ENCODE measurements around the gene ANKLE1.
"Not testable (repeated sequence)": the region's sequence is repeated elsewhere in the genome, so short reads cannot be mapped to it uniquely, and the experiment has no call there.

Gene ANKLE1

GRCh38 chr19:17266975-17267788, 14.5 kb upstream of the ANKLE1 start, which contains the start of gene BABAM1:
Gene BABAM1 (plus strand): TSS chr19:17267443. CDS start chr19:17268807, 1,364 bp downstream.
- no peaks in the 10 kb centered on the region for H3K27me3 ChIP-seq (ENCODE audit: control insufficient read depth, insufficient read depth, low read length)
- peak within 1 kb of the TSS; percentile 61 for H3K27ac ChIP-seq (ENCODE audit: low read depth, low read length)
- peak within 1 kb of the TSS; percentile 91 for H3K4me3 ChIP-seq (ENCODE audit: low read depth, low read length)
- peaks cover 27% of the 10 kb centered on the region for H3K36me3 ChIP-seq (ENCODE audit: control insufficient read depth, insufficient read depth, low read length)
- H3K9me3 ChIP-seq (ENCODE audit: control insufficient read depth, insufficient read depth, low read depth, low read length) = no peaks in the 10 kb centered on the region
- H3K9ac ChIP-seq (ENCODE audit: low read length) = peak within 1 kb of the TSS; percentile 95
- peaks cover 10% of the 10 kb centered on the region for H3K4me1 ChIP-seq (ENCODE audit: control insufficient read depth, insufficient read depth, low read length)

GRCh38 chr19:17268754-17269153, 12.9 kb upstream of the ANKLE1 start:
- Histone ChIP-seq H3K27me3 (ENCODE audit: control insufficient read depth, insufficient read depth, low read length) (no peaks in the 10 kb centered on the region), H3K9ac (ENCODE audit: low read length) (no peak overlapping the region), H3K27ac (ENCODE audit: low read depth, low read length) (no peak overlapping the region), H3K36me3 (ENCODE audit: control insufficient read depth, insufficient read depth, low read length) (peaks cover 33% of the 10 kb centered on the region), H3K4me3 (ENCODE audit: low read depth, low read length) (no peak overlapping the region), H3K9me3 (ENCODE audit: control insufficient read depth, insufficient read depth, low read depth, low read length) (no peaks in the 10 kb centered on the region), H3K4me1 (ENCODE audit: control insufficient read depth, insufficient read depth, low read length) (peaks cover 10% of the 10 kb centered on the region)

DNA sequence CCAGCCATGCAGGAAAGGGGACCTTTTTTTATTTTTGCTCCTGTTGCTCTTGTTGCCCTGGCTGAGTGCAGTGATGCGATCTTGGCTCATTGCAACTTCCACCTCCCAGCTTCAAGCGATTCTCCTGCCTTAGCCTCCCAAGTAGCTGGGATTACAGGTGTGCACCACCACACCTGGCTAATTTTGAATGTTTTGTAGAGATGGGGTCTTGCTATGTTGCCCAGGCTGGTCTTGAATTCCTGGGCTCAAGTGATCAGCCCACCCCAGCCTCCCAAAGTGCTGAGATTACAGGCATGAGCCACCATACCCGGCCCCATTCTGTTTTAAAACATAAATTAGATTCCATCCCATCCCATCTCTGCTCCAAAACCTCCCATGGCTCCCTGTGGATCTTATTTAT, 6.8 kb upstream of the ANKLE1 start:
- H3K27me3 ChIP-seq (ENCODE audit: control insufficient read depth, insufficient read depth, low read length); H3K4me3 ChIP-seq (ENCODE audit: low read depth, low read length): not testable (repeated sequence)
- H3K36me3 ChIP-seq (ENCODE audit: control insufficient read depth, insufficient read depth, low read length) = peaks cover 76% of the 10 kb centered on the region

DNA sequence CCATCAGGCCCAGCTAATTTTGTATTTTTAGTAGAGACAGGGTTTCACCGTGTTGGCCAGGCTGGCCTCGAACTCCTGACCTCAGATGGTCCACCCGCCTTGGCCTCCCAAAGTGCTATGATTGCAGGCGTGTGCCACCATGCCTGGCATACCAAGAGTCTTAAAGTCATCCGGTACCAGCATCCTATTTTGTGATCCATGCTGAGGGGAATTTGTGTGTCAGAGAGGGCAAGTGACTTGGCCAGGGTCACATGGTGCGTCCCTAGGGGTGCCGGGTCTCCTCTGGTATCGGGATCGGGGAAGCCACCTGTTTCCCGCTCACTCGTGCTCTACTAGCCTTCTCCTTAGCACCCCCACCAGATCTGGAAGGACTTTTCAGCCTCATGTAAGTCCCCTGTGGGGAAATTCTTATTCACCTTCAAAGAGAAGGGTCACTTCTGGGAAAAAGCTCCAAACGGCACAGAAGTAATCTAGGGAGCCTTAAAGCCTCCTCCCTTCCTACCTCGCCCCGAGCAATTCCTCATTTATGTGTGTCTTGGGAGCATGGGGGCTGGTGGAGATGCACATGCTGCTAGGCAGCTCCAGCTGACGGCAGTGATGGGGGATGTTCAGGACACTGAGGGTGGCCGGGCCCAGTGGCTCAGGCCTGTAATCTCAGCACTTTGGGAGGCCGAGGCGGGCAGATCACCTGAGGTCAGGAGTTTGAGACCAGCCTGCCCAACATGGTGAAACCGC, 6.1 kb upstream of the ANKLE1 start:
- Histone ChIP-seq H3K4me1 (ENCODE audit: control insufficient read depth, insufficient read depth, low read length) (no peaks in the 10 kb centered on the region), H3K9ac (ENCODE audit: low read length) (no peak overlapping the region), H3K4me3 (ENCODE audit: low read depth, low read length) (no peak overlapping the region), H3K9me3 (ENCODE audit: control insufficient read depth, insufficient read depth, low read depth, low read length) (no peaks in the 10 kb centered on the region), H3K36me3 (ENCODE audit: control insufficient read depth, insufficient read depth, low read length) (peaks cover 71% of the 10 kb centered on the region), H3K27ac (ENCODE audit: low read depth, low read length) (no peak overlapping the region), H3K27me3 (ENCODE audit: control insufficient read depth, insufficient read depth, low read length) (no peaks in the 10 kb centered on the region)

More for the DNA sequence above, 6.8 kb upstream of the ANKLE1 start:
- not testable (repeated sequence) for H3K27ac ChIP-seq (ENCODE audit: low read depth, low read length); H3K9me3 ChIP-seq (ENCODE audit: control insufficient read depth, insufficient read depth, low read depth, low read length); H3K4me1 ChIP-seq (ENCODE audit: control insufficient read depth, insufficient read depth, low read length); H3K9ac ChIP-seq (ENCODE audit: low read length)

DNA sequence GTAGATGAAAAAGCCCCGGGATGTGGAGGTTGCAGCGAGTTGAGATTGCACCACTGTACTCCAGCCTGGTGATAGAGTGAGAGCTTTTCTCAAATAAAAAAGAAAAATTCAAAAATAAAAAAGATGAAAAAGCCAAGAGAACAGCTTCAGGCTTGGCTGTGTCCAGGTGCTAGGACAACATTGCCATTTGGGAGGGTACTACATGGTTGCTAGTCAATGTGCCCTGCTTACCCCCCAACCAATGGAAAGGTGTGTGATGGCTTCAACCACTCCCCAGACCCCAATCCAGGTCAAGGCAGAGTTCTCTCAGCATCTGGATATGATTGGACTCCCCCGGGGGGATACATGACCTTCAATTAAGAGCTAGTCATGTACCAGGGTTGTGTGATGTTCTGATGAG, 2.3 kb upstream of the ANKLE1 start:
- Histone ChIP-seq H3K9ac (ENCODE audit: low read length) (no peak overlapping the region), H3K36me3 (ENCODE audit: control insufficient read depth, insufficient read depth, low read length) (peaks cover 51% of the 10 kb centered on the region), H3K4me1 (ENCODE audit: control insufficient read depth, insufficient read depth, low read length) (peaks cover 6% of the 10 kb centered on the region; the same call in 1 of the 2 replicates), H3K4me3 (ENCODE audit: low read depth, low read length) (no peak overlapping the region), H3K27me3 (ENCODE audit: control insufficient read depth, insufficient read depth, low read length) (peaks cover 12% of the 10 kb centered on the region; the same call in 1 of the 2 replicates), H3K27ac (ENCODE audit: low read depth, low read length) (no peak overlapping the region), H3K9me3 (ENCODE audit: control insufficient read depth, insufficient read depth, low read depth, low read length) (no peaks in the 10 kb centered on the region)

DNA sequence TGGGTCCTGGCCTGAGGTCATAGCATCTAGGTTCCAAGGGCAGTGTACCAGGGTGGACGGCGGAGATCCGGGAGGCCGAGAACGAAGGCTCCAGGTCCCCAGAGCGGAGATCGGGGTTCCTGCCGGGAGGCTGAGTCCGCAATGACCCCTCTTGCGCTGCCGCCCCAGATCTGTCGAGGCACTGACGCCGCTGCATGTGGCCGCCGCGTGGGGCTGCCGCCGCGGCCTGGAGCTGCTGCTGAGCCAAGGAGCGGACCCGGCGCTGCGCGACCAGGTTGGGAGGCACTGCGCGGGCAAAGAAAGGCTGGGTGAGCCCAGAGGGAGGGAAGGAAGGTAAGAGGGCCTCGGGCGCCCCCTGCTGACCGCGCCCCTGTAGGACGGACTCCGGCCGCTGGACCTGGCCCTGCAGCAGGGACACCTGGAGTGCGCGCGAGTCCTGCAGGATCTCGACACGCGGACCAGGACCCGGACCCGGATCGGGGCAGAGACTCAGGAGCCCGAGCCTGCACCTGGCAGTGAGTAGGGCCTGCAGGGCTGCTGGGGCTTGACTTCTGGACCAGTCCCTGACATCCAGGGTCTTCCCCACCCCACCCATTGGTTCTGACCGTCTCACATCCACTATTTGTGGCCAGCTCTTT, 906 bp downstream of the ANKLE1 start:
- peaks cover 5% of the 10 kb centered on the region; the same call in 1 of the 2 replicates for H3K9me3 ChIP-seq (ENCODE audit: control insufficient read depth, insufficient read depth, low read depth, low read length)
- peak overlapping the region; percentile 44 for H3K4me3 ChIP-seq (ENCODE audit: low read depth, low read length)
- H3K27ac ChIP-seq (ENCODE audit: low read depth, low read length) = no peak overlapping the region
- peaks cover 6% of the 10 kb centered on the region; the same call in 1 of the 2 replicates for H3K4me1 ChIP-seq (ENCODE audit: control insufficient read depth, insufficient read depth, low read length)
- H3K9ac ChIP-seq (ENCODE audit: low read length) = peak overlapping the region; percentile 14
- peaks cover 28% of the 10 kb centered on the region for H3K36me3 ChIP-seq (ENCODE audit: control insufficient read depth, insufficient read depth, low read length)
- peaks cover 12% of the 10 kb centered on the region; the same call in 1 of the 2 replicates for H3K27me3 ChIP-seq (ENCODE audit: control insufficient read depth, insufficient read depth, low read length)

- Histone ChIP-seq H3K9ac (ENCODE audit: low read length) (no peak overlapping the region), H3K4me1 (ENCODE audit: control insufficient read depth, insufficient read depth, low read length) (peaks cover 6% of the 10 kb centered on the region; the same call in 1 of the 2 replicates), H3K4me3 (ENCODE audit: low read depth, low read length) (no peak overlapping the region), H3K27me3 (ENCODE audit: control insufficient read depth, insufficient read depth, low read length) (peaks cover 12% of the 10 kb centered on the region; the same call in 1 of the 2 replicates), H3K36me3 (ENCODE audit: control insufficient read depth, insufficient read depth, low read length) (peaks cover 25% of the 10 kb centered on the region), H3K9me3 (ENCODE audit: control insufficient read depth, insufficient read depth, low read depth, low read length) (peaks cover 5% of the 10 kb centered on the region; the same call in 1 of the 2 replicates), H3K27ac (ENCODE audit: low read depth, low read length) (no peak overlapping the region)
Measured at GRCh38 chr19:17283504-17283996, 1.8 kb downstream of the ANKLE1 start.

- H3K4me1 ChIP-seq (ENCODE audit: control insufficient read depth, insufficient read depth, low read length) = peaks cover 6% of the 10 kb centered on the region; the same call in 1 of the 2 replicates
- no peak overlapping the region for H3K9ac ChIP-seq (ENCODE audit: low read length)
- H3K27ac ChIP-seq (ENCODE audit: low read depth, low read length) = no peak overlapping the region
- peaks cover 12% of the 10 kb centered on the region for H3K36me3 ChIP-seq (ENCODE audit: control insufficient read depth, insufficient read depth, low read length)
- no peak overlapping the region for H3K4me3 ChIP-seq (ENCODE audit: low read depth, low read length)
- H3K27me3 ChIP-seq (ENCODE audit: control insufficient read depth, insufficient read depth, low read length) = peaks cover 12% of the 10 kb centered on the region; the same call in 1 of the 2 replicates
- peaks cover 5% of the 10 kb centered on the region; the same call in 1 of the 2 replicates for H3K9me3 ChIP-seq (ENCODE audit: control insufficient read depth, insufficient read depth, low read depth, low read length)
Measured at GRCh38 chr19:17285415-17286135, 3.9 kb downstream of the ANKLE1 start.

DNA sequence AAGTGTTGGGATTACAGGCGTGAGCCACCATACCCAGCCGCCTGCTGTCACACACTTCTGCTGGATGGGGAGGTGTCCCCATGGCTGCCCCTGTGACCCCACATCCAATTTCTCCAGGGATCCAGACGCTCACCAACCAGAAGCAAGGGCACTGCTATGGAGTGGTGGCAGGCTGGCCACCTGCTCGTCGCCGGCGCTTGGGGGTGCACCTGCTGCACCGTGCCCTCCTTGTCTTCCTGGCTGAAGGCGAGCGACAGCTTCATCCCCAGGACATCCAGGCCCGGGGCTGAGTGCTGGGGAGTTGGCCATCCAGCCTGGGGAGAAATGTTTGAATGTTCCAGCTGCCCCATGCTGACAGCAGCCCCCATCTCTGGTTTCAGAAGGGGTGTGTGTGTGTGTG, 4.6 kb downstream of the ANKLE1 start:
- H3K9me3 ChIP-seq (ENCODE audit: control insufficient read depth, insufficient read depth, low read depth, low read length) = peaks cover 5% of the 10 kb centered on the region; the same call in 1 of the 2 replicates
- H3K27ac ChIP-seq (ENCODE audit: low read depth, low read length) = no peak overlapping the region
- peaks cover 12% of the 10 kb centered on the region for H3K36me3 ChIP-seq (ENCODE audit: control insufficient read depth, insufficient read depth, low read length)
- peaks cover 6% of the 10 kb centered on the region; the same call in 1 of the 2 replicates for H3K4me1 ChIP-seq (ENCODE audit: control insufficient read depth, insufficient read depth, low read length)
- H3K27me3 ChIP-seq (ENCODE audit: control insufficient read depth, insufficient read depth, low read length) = peaks cover 11% of the 10 kb centered on the region; the same call in 1 of the 2 replicates
- H3K9ac ChIP-seq (ENCODE audit: low read length) = no peak overlapping the region
- no peak overlapping the region for H3K4me3 ChIP-seq (ENCODE audit: low read depth, low read length)

DNA sequence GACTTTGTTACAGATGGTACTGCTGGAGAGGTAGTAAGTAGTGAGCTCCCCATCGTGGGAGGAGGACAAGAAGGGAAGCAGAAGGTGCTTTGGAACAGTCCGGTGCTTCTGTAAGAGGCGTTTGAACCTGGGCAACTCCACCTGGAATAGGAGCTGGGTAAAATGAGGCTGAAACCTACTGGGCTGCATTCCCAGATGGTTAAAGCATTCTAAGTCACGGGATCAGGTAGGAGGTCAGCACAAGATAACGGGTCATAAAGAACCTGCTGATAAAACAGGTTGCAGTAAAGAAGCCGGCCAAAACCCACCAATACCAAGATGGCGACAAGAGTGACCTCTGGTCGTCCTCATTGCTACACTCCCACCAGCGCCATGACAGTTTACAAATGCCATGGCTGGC, 5.1 kb downstream of the ANKLE1 start:
- no peak overlapping the region for H3K27ac ChIP-seq (ENCODE audit: low read depth, low read length)
- peaks cover 5% of the 10 kb centered on the region; the same call in 1 of the 2 replicates for H3K9me3 ChIP-seq (ENCODE audit: control insufficient read depth, insufficient read depth, low read depth, low read length)
- no peak overlapping the region for H3K9ac ChIP-seq (ENCODE audit: low read length)
- no peak overlapping the region for H3K4me3 ChIP-seq (ENCODE audit: low read depth, low read length)
- peaks cover 6% of the 10 kb centered on the region; the same call in 1 of the 2 replicates for H3K27me3 ChIP-seq (ENCODE audit: control insufficient read depth, insufficient read depth, low read length)
- H3K36me3 ChIP-seq (ENCODE audit: control insufficient read depth, insufficient read depth, low read length) = peaks cover 12% of the 10 kb centered on the region
- H3K4me1 ChIP-seq (ENCODE audit: control insufficient read depth, insufficient read depth, low read length) = peaks cover 6% of the 10 kb centered on the region; the same call in 1 of the 2 replicates

Measured in HUES6 (cell line).